Osteoblast (primary cell): ENCODE data around the gene KYAT1. TPM values are rescaled to one million over a fixed set of nuclear protein-coding genes. Genes with fewer than 3 reads are reported as not detected.

Experiments used
- DNase-seq: peaks from one replicate; pipeline ENCODE4 v3.0.0; 2011; ENCODE audit warnings: low spot score, mixed read lengths; ENCODE audit not compliant: insufficient read length; ENCODE audit errors: missing footprints
- H2AFZ ChIP-seq: 2 replicates; pipeline ENCODE4 v1.6.0; 2011; ENCODE audit warnings: mild to moderate bottlenecking, low read length
- H3K27ac ChIP-seq: 2 replicates; pipeline ENCODE4 v1.5.1; 2011; ENCODE audit warnings: mild to moderate bottlenecking, low read depth, low read length, moderate library complexity
- H3K27me3 ChIP-seq: 2 replicates; pipeline ENCODE4 v1.6.0; 2012; ENCODE audit warnings: mild to moderate bottlenecking, control low read depth, inconsistent platforms, low read length, moderate library complexity; ENCODE audit not compliant: insufficient read depth
- H3K36me3 ChIP-seq: 2 replicates; pipeline ENCODE4 v1.5.1; 2011; ENCODE audit warnings: mild to moderate bottlenecking, low read length, control low read depth, moderate library complexity; ENCODE audit not compliant: insufficient read depth
- H3K4me1 ChIP-seq: 2 replicates; pipeline ENCODE4 v1.5.1; 2011; ENCODE audit warnings: mild to moderate bottlenecking, low read length, control low read depth, moderate library complexity; ENCODE audit not compliant: insufficient read depth
- H3K4me2 ChIP-seq: 2 replicates; pipeline ENCODE4 v1.6.0; 2011; ENCODE audit warnings: mild to moderate bottlenecking, low read length; ENCODE audit not compliant: insufficient read depth
- H3K4me3 ChIP-seq: fragments of 200-600 bp; sonication (generic); 3 replicates; pipeline ENCODE4 v1.5.1; 2012; ENCODE audit warnings: mild to moderate bottlenecking, low read length, inconsistent platforms; ENCODE audit not compliant: insufficient read depth
- H3K79me2 ChIP-seq: 2 replicates; pipeline ENCODE4 v1.6.0; 2012; ENCODE audit warnings: mild to moderate bottlenecking, low read length, control low read depth, inconsistent platforms; ENCODE audit not compliant: insufficient read depth
- H3K9me3 ChIP-seq: 2 replicates; pipeline ENCODE4 v1.5.1; 2011; ENCODE audit warnings: low read depth, low read length, control low read depth
- H4K20me1 ChIP-seq: 2 replicates; pipeline ENCODE4 v1.6.0; 2012; ENCODE audit warnings: mild to moderate bottlenecking, low read length, control low read depth; ENCODE audit not compliant: insufficient read depth
- CTCF ChIP-seq: IDR thresholded peaks from 2 replicates; pipeline ENCODE4 v1.5.1; 2011; ENCODE audit warnings: mild to moderate bottlenecking, low read depth, low read length, moderate library complexity; ENCODE audit errors: extremely low read depth
- total RNA-seq: library from RNA; depleted of rRNA; stranded (reverse); fragments of >200 nt; gene quantifications from 2 replicates; pipeline ENCODE4 v1.2.3, GENCODE V29; 2012

KYAT1 gene
- 3.3 and 4.7 TPM in 2 replicates for total RNA-seq

- H3K4me3 ChIP-seq = peak within 1 kb of the TSS; percentile 98
- H3K79me2 ChIP-seq = peaks cover 69% of the 10 kb centered on the region
- peak within 1 kb of the TSS; percentile 85 for H3K27ac ChIP-seq
- H4K20me1 ChIP-seq = peaks cover 28% of the 10 kb centered on the region
- peak; percentile 99 for DNase-seq
- H3K36me3 ChIP-seq = peaks cover 11% of the 10 kb centered on the region
- no peak for TF ChIP-seq CTCF
- H3K9me3 ChIP-seq = no peaks in the 10 kb centered on the region
- H3K4me2 ChIP-seq = peak within 1 kb of the TSS; percentile 96
- no peaks in the 10 kb centered on the region for H3K27me3 ChIP-seq
- peak within 1 kb of the TSS; percentile 97 for H2AFZ ChIP-seq
- peaks cover 18% of the 10 kb centered on the region for H3K4me1 ChIP-seq
Measured at GRCh38 chr9:128881884-128882676, at the start of gene KYAT1, which contains the start of gene LRRC8A. Gene KYAT1 (minus strand): TSS chr9:128881950. CDS start chr9:128845405, 36,545 bp downstream. Gene LRRC8A (plus strand): TSS chr9:128882133. CDS start chr9:128907165, 25,032 bp downstream.

- Histone ChIP-seq H3K27ac (no peak overlapping the region), H3K36me3 (no peaks in the 10 kb centered on the region), H4K20me1 (no peaks in the 10 kb centered on the region), H3K9me3 (no peaks in the 10 kb centered on the region), H3K4me1 (peaks cover 5% of the 10 kb centered on the region), H2AFZ (no peak overlapping the region), H3K4me3 (no peak overlapping the region), H3K27me3 (no peaks in the 10 kb centered on the region), H3K4me2 (no peak overlapping the region), H3K79me2 (no peaks in the 10 kb centered on the region)
- no peak for DNase-seq
- TF ChIP-seq CTCF = no peak
Measured at GRCh38 chr9:128929560-128929959, 47.8 kb upstream of the KYAT1 start.

GRCh38 chr9:128928624-128929023 lies 46.9 kb upstream of the KYAT1 start:
- no peaks in the 10 kb centered on the region for H3K79me2 ChIP-seq
- DNase-seq = peak; percentile 42
- H4K20me1 ChIP-seq = no peaks in the 10 kb centered on the region
- no peak overlapping the region for H3K27ac ChIP-seq
- no peaks in the 10 kb centered on the region for H3K36me3 ChIP-seq
- TF ChIP-seq CTCF = no peak
- no peak overlapping the region for H3K4me2 ChIP-seq
- H3K9me3 ChIP-seq = no peaks in the 10 kb centered on the region
- H3K27me3 ChIP-seq = no peaks in the 10 kb centered on the region
- peaks cover 5% of the 10 kb centered on the region for H3K4me1 ChIP-seq
- no peak overlapping the region for H2AFZ ChIP-seq
- H3K4me3 ChIP-seq = no peak overlapping the region

GRCh38 chr9:128927731-128928411 lies 46.1 kb upstream of the KYAT1 start:
- no peak overlapping the region for H3K4me2 ChIP-seq
- H4K20me1 ChIP-seq = no peaks in the 10 kb centered on the region
- no peaks in the 10 kb centered on the region for H3K9me3 ChIP-seq
- peak; percentile 85 for DNase-seq
- H3K36me3 ChIP-seq = no peaks in the 10 kb centered on the region
- no peaks in the 10 kb centered on the region for H3K79me2 ChIP-seq
- H3K27me3 ChIP-seq = no peaks in the 10 kb centered on the region
- no peak overlapping the region for H3K27ac ChIP-seq
- peak overlapping the region; percentile 62 for H2AFZ ChIP-seq
- H3K4me1 ChIP-seq = peaks cover 5% of the 10 kb centered on the region
- no peak overlapping the region for H3K4me3 ChIP-seq
- peak; percentile 90 for TF ChIP-seq CTCF
